ENCODE measurements around the gene GABRD.

The GABRD gene

GRCh38 chr1:2050793-2051682 lies 31.9 kb downstream of the GABRD start:
- DNase-seq (ENCODE audit: low read depth in 4 of 4, low spot score in 1 of 4): no peak

- no peak for DNase-seq (ENCODE audit: low read depth in 4 of 4, low spot score in 1 of 4)
Measured at GRCh38 chr1:2052054-2052679, 33.0 kb downstream of the GABRD start.

GRCh38 chr1:2052756-2053155 lies 33.6 kb downstream of the GABRD start:
- no peak for DNase-seq (ENCODE audit: low read depth in 4 of 4, low spot score in 1 of 4)

- no peak for DNase-seq (ENCODE audit: low read depth in 4 of 4, low spot score in 1 of 4)
Measured at GRCh38 chr1:2053217-2053616, 34.1 kb downstream of the GABRD start.

- DNase-seq (ENCODE audit: low read depth in 4 of 4, low spot score in 1 of 4): no peak
Measured at GRCh38 chr1:2053784-2054376, 34.7 kb downstream of the GABRD start.

- no peak for DNase-seq (ENCODE audit: low read depth in 4 of 4, low spot score in 1 of 4)
Measured at GRCh38 chr1:2054560-2054959, 35.4 kb downstream of the GABRD start.

- no peak for DNase-seq (ENCODE audit: low read depth in 4 of 4, low spot score in 1 of 4)
Measured at GRCh38 chr1:2055911-2056575, 36.9 kb downstream of the GABRD start.

GRCh38 chr1:2056955-2057590 lies 37.9 kb downstream of the GABRD start:
- no peak for DNase-seq (ENCODE audit: low read depth in 4 of 4, low spot score in 1 of 4)

GRCh38 chr1:2059290-2059953 lies 40.3 kb downstream of the GABRD start:
- no peak for DNase-seq (ENCODE audit: low read depth in 4 of 4, low spot score in 1 of 4)

GRCh38 chr1:2060072-2060471 lies 40.9 kb downstream of the GABRD start:
- no peak for DNase-seq (ENCODE audit: low read depth in 4 of 4, low spot score in 1 of 4)

GRCh38 chr1:2060535-2060934 lies 41.4 kb downstream of the GABRD start:
- DNase-seq (ENCODE audit: low read depth in 4 of 4, low spot score in 1 of 4): no peak

- no peak for DNase-seq (ENCODE audit: low read depth in 4 of 4, low spot score in 1 of 4)
Measured at GRCh38 chr1:2061065-2061778, 42.1 kb downstream of the GABRD start.

GRCh38 chr1:2065699-2066098 lies 46.6 kb downstream of the GABRD start:
- no peak for DNase-seq (ENCODE audit: low read depth in 4 of 4, low spot score in 1 of 4)

GRCh38 chr1:2067393-2067792 lies 48.2 kb downstream of the GABRD start:
- no peak for DNase-seq (ENCODE audit: low read depth in 4 of 4, low spot score in 1 of 4)

GRCh38 chr1:2067981-2068380 lies 48.8 kb downstream of the GABRD start:
- DNase-seq (ENCODE audit: low read depth in 4 of 4, low spot score in 1 of 4): no peak

- no peak for DNase-seq (ENCODE audit: low read depth in 4 of 4, low spot score in 1 of 4)
Measured at GRCh38 chr1:2068951-2069350, 49.8 kb downstream of the GABRD start.

GRCh38 chr1:2070016-2070415 lies 50.9 kb downstream of the GABRD start:
- no peak for DNase-seq (ENCODE audit: low read depth in 4 of 4, low spot score in 1 of 4)

GRCh38 chr1:2070800-2071530 lies 51.8 kb downstream of the GABRD start:
- no peak for DNase-seq (ENCODE audit: low read depth in 4 of 4, low spot score in 1 of 4)

- DNase-seq (ENCODE audit: low read depth in 4 of 4, low spot score in 1 of 4): no peak
Measured at GRCh38 chr1:2072109-2072806, 53.1 kb downstream of the GABRD start.
